ENCODE results near the gene ANKRD12.

The ANKRD12 gene

GRCh38 chr18:9106800-9107584 is 29.6 kb upstream of the ANKRD12 start:
- no peak for FAIRE-seq

GRCh38 chr18:9108911-9109310 is 27.7 kb upstream of the ANKRD12 start:
- FAIRE-seq: no peak

GRCh38 chr18:9109523-9109922 is 27.1 kb upstream of the ANKRD12 start:
- no peak for FAIRE-seq

GRCh38 chr18:9113468-9114149 is 23.0 kb upstream of the ANKRD12 start:
- no peak for FAIRE-seq

- peak; percentile 39 for FAIRE-seq
Measured at GRCh38 chr18:9115984-9116383, 20.6 kb upstream of the ANKRD12 start.

- no peak for FAIRE-seq
Measured at GRCh38 chr18:9117980-9118841, 18.4 kb upstream of the ANKRD12 start.

GRCh38 chr18:9120796-9121195 is 15.8 kb upstream of the ANKRD12 start:
- no peak for FAIRE-seq

GRCh38 chr18:9123520-9123919 is 13.1 kb upstream of the ANKRD12 start:
- no peak for FAIRE-seq

GRCh38 chr18:9124824-9125223 is 11.8 kb upstream of the ANKRD12 start:
- peak; percentile 73 for FAIRE-seq

- FAIRE-seq: no peak
Measured at GRCh38 chr18:9126337-9126736, 10.2 kb upstream of the ANKRD12 start.

- FAIRE-seq: no peak
Measured at GRCh38 chr18:9130195-9130594, 6.4 kb upstream of the ANKRD12 start.

- no peak for FAIRE-seq
Measured at GRCh38 chr18:9130806-9131205, 5.8 kb upstream of the ANKRD12 start.

- no peak for FAIRE-seq
Measured at GRCh38 chr18:9132628-9133027, 4.0 kb upstream of the ANKRD12 start.

- no peak for FAIRE-seq
Measured at GRCh38 chr18:9133225-9133624, 3.4 kb upstream of the ANKRD12 start.

- no peak for FAIRE-seq
Measured at GRCh38 chr18:9135081-9135911, 1.3 kb upstream of the ANKRD12 start.

GRCh38 chr18:9135912-9136314 is 668 bp upstream of the ANKRD12 start:
- FAIRE-seq: no peak

GRCh38 chr18:9137168-9138066 is 836 bp downstream of the ANKRD12 start:
- FAIRE-seq: no peak

GRCh38 chr18:9139400-9140039 is 2.9 kb downstream of the ANKRD12 start:
- no peak for FAIRE-seq

GRCh38 chr18:9140381-9140780 is 3.8 kb downstream of the ANKRD12 start:
- FAIRE-seq: no peak

GRCh38 chr18:9140984-9141383 is 4.4 kb downstream of the ANKRD12 start:
- no peak for FAIRE-seq

- FAIRE-seq: no peak
Measured at GRCh38 chr18:9146224-9146623, 9.6 kb downstream of the ANKRD12 start.

All from A204.1 (cell line).